PC-3 (cell line): Measurements from ENCODE around the gene P2RX4. TPM values are rescaled to one million over a fixed set of nuclear protein-coding genes. Genes with fewer than 3 reads are reported as not detected.
"Not testable (repeated sequence)": the region's sequence is repeated elsewhere in the genome, so short reads cannot be mapped to it uniquely, and the experiment has no call there.

Source experiments
- ATAC-seq: fragments of 200-7000 bp; cut with Tn5 transposase; 2 replicates; pipeline ENCODE4 v1.9.1; 2020; ENCODE audit warnings: mild to moderate bottlenecking, moderate library complexity
- BruUV-seq: library from RNA; stranded (reverse); fragments of 400-500 nt; replicated peaks from 2 replicates; lab custom pipeline; 2021; lab: Mats Ljungman, UMichigan
- CTCF ChIA-PET: fragments of 300-600 bp; sonication (Branson Sonifier 250); formaldehyde crosslinking; loops from one replicate; lab custom pipeline; 2022; ENCODE audit warnings: antibody characterized with exemption; lab: Charles Lee
- POLR2A ChIA-PET: fragments of 300-600 bp; sonication (Branson Sonifier 250); formaldehyde crosslinking; loops from one replicate; lab custom pipeline; 2022; ENCODE audit warnings: antibody characterized with exemption; ENCODE audit not compliant: unreplicated experiment; lab: Charles Lee
- DNase-seq: peaks from one replicate; pipeline ENCODE4 v3.0.0-alpha.2; 2015
- H2AFZ ChIP-seq: fragments of 300-600 bp; sonication (generic); 2 replicates; pipeline ENCODE4 v1.6.0; 2016; ENCODE audit warnings: antibody characterized with exemption, low read length
- H3F3A ChIP-seq: fragments of 300-600 bp; sonication (generic); one replicate; pipeline ENCODE4 v1.6.0; 2017; ENCODE audit warnings: antibody characterized with exemption, low read length, control low read depth, mild to moderate bottlenecking; ENCODE audit not compliant: unreplicated experiment
- H3K27ac ChIP-seq: fragments of 300-600 bp; sonication (generic); 2 replicates; pipeline ENCODE4 v1.5.1; 2016; ENCODE audit warnings: mild to moderate bottlenecking, low read length
- H3K27me3 ChIP-seq: fragments of 300-600 bp; sonication (generic); 2 replicates; pipeline ENCODE4 v1.6.1; 2016; ENCODE audit warnings: low read length, mixed read lengths
- H3K36me3 ChIP-seq: fragments of 300-600 bp; sonication (generic); 2 replicates; pipeline ENCODE4 v1.6.1; 2016; ENCODE audit warnings: low read depth, mixed run types, low read length, mixed read lengths
- H3K4me1 ChIP-seq: fragments of 300-600 bp; sonication (generic); 2 replicates; pipeline ENCODE4 v1.5.1; 2016; ENCODE audit warnings: low read length; ENCODE audit not compliant: insufficient read depth
- H3K4me2 ChIP-seq: fragments of 300-600 bp; sonication (generic); 2 replicates; pipeline ENCODE4 v1.6.0; 2016; ENCODE audit warnings: low read length
- H3K4me3 ChIP-seq: fragments of 300-600 bp; sonication (generic); 2 replicates; pipeline ENCODE4 v1.5.1; 2016; ENCODE audit warnings: mild to moderate bottlenecking, low read length, mixed read lengths
- H3K79me2 ChIP-seq: fragments of 300-600 bp; sonication (generic); 2 replicates; pipeline ENCODE4 v1.6.1; 2017; ENCODE audit warnings: low read length, mixed read lengths
- H3K9ac ChIP-seq: fragments of 300-600 bp; sonication (generic); 2 replicates; pipeline ENCODE4 v1.6.0; 2016; ENCODE audit warnings: mild to moderate bottlenecking, low read length
- H3K9me2 ChIP-seq: fragments of 300-600 bp; sonication (generic); replicated peaks from 2 replicates; pipeline ENCODE4 v1.6.1; 2016; ENCODE audit warnings: mixed run types, low read length, mixed read lengths
- H3K9me3 ChIP-seq: fragments of 300-600 bp; sonication (generic); 2 replicates; pipeline ENCODE4 v1.6.1; 2016; ENCODE audit warnings: low read length, mixed read lengths
- H4K20me1 ChIP-seq: fragments of 300-600 bp; sonication (generic); 2 replicates; pipeline ENCODE4 v1.6.1; 2016; ENCODE audit warnings: low read length, mixed read lengths
- EZH2 ChIP-seq: fragments of 300-600 bp; sonication (generic); IDR thresholded peaks from one replicate; pipeline ENCODE4 v1.6.1; 2017; ENCODE audit warnings: antibody characterized with exemption, mild to moderate bottlenecking, low read length; ENCODE audit not compliant: unreplicated experiment
- EZH2phosphoT487 ChIP-seq: fragments of 300-600 bp; sonication (generic); IDR thresholded peaks from 2 replicates; pipeline ENCODE4 v1.6.1; 2018; ENCODE audit warnings: mild to moderate bottlenecking, antibody characterized with exemption, low read length, borderline replicate concordance
- intact Hi-C: fragments of 100-400 bp; cut with micrococcal nuclease; formaldehyde crosslinking; loops from 2 replicates; pipeline ENCODE4 v1.9.0; 2023
- total RNA-seq: library from RNA; depleted of rRNA; stranded (reverse); fragments of >200 nt; gene quantifications from 2 replicates; pipeline ENCODE4 v1.2.3, GENCODE V29; 2014
- TF ChIP-seq, protein P1 (sequence below): fragments of 300-600 bp; sonication (generic); conservative IDR thresholded peaks from 2 replicates; pipeline ENCODE4 v1.5.1; 2017; ENCODE audit warnings: antibody characterized with exemption, low read depth, mild to moderate bottlenecking, low read length

Gene P2RX4
- total RNA-seq, 1 experiment from 2014 or later, result 21.6 TPM

DNA sequence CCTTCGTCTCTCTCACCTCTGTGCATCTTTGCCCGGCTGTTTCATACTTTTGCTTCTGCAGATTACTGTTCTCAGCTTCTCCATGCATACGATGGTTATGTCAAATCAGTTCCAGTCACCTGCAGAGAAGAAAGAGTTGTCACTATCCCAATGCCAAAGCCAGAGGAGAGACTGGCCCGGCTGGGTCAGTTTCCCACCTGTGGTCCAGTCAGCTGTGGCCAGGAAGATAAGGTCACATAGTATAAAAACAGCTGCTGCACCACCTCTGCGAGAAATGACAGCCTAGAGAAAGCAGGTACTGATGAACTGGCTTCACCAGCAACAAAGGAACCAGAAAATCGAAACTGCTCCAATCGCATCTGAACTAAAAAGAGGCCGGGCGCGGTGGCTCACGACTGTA, 6.4 kb upstream of the P2RX4 start:
- no peaks in the 10 kb centered on the region for H3K4me1 ChIP-seq
- H3K4me3 ChIP-seq, result no peak overlapping the region
- no peak overlapping the region for H2AFZ ChIP-seq
- H3K4me2 ChIP-seq, result no peak overlapping the region
- H3K9ac ChIP-seq, result no peak overlapping the region
- no peaks in the 10 kb centered on the region for H3K27me3 ChIP-seq
- TF ChIP-seq EZH2 (no peak), EZH2phosphoT487 (no peak)
- TF ChIP-seq, protein P1, sequence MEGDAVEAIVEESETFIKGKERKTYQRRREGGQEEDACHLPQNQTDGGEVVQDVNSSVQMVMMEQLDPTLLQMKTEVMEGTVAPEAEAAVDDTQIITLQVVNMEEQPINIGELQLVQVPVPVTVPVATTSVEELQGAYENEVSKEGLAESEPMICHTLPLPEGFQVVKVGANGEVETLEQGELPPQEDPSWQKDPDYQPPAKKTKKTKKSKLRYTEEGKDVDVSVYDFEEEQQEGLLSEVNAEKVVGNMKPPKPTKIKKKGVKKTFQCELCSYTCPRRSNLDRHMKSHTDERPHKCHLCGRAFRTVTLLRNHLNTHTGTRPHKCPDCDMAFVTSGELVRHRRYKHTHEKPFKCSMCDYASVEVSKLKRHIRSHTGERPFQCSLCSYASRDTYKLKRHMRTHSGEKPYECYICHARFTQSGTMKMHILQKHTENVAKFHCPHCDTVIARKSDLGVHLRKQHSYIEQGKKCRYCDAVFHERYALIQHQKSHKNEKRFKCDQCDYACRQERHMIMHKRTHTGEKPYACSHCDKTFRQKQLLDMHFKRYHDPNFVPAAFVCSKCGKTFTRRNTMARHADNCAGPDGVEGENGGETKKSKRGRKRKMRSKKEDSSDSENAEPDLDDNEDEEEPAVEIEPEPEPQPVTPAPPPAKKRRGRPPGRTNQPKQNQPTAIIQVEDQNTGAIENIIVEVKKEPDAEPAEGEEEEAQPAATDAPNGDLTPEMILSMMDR, result no peak
- no peaks in the 10 kb centered on the region for H3K36me3 ChIP-seq
- POLR2A ChIA-PET, result no interaction called here
- BruUV-seq, result no TSS peak
- H3F3A ChIP-seq, result no peaks in the 10 kb centered on the region
- H3K9me3 ChIP-seq, result no peaks in the 10 kb centered on the region
- H3K9me2 ChIP-seq, result no peaks in the 10 kb centered on the region
- H3K79me2 ChIP-seq, result no peaks in the 10 kb centered on the region
- no peak; the same call in 1 of the 2 replicates for ATAC-seq
- CTCF ChIA-PET, result interaction anchor here (0.6 kb wide), 1 partner anchor 850 kb away, joined by 5 read pairs; no protein-coding TSS in a partner anchor
- no peak for DNase-seq
- intact Hi-C loops, result no loop called here
- H3K27ac ChIP-seq, result no peak overlapping the region
- no peaks in the 10 kb centered on the region for H4K20me1 ChIP-seq

DNA sequence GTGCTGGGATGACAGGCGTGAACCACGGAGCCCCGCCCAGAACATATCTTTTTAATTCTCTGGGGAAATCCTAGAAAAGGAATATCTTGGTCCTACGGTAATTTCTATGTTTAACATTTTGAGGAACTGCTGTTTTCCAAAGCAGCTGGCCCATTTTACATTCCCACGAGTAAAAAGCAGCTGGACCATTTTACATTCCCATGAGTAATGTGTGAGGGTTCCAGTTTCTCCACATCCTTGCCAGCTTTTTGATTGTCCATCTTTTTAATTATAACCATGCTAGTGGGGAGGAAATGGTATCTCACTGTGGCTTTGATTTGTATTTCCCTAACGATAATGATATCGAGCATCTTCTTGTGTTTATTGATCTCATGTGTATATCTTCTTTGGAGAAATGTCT, 4.4 kb upstream of the P2RX4 start:
- no TSS peak for BruUV-seq
- POLR2A ChIA-PET, result no interaction called here

DNA sequence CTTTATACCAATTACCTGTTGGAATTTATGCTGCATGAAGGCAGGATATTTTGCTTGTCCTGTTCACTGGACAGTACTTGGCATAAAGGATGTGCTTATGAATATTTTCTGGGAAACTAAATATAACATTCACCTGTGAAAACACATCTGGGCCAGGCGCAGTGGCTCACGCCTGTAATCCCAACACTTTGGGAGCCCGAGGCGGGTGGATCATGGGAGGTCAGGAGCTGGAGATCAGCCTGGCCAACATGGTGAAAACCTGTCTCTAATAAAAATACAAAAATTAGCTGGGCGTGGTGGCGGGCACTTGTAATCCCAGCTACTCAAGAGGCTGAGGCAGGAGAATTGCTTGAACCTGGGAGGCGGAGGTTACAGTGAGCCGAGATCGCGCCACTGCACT, 1.4 kb upstream of the P2RX4 start:
- H3K9ac ChIP-seq, H3K4me2 ChIP-seq, H3K27me3 ChIP-seq, H3K27ac ChIP-seq, H3K9me3 ChIP-seq, H3K4me1 ChIP-seq, H3F3A ChIP-seq, H4K20me1 ChIP-seq, ATAC-seq, BruUV-seq, H3K36me3 ChIP-seq, H2AFZ ChIP-seq, H3K9me2 ChIP-seq, H3K4me3 ChIP-seq, POLR2A ChIA-PET, DNase-seq, intact Hi-C loops: not testable (repeated sequence)
- peaks cover 11% of the 10 kb centered on the region for H3K79me2 ChIP-seq
- CTCF ChIA-PET, result interaction anchor here (0.7 kb wide), 1 partner anchor 27 kb away, joined by 3 read pairs; no protein-coding TSS in a partner anchor

More for the DNA sequence above, 4.4 kb upstream of the P2RX4 start:
- H2AFZ ChIP-seq, result no peak overlapping the region
- DNase-seq, result no peak
- TF ChIP-seq EZH2 (no peak), EZH2phosphoT487 (no peak)
- TF ChIP-seq, protein P1, result no peak
- ATAC-seq, result no peak
- H3K36me3 ChIP-seq, result no peaks in the 10 kb centered on the region
- no peak overlapping the region for H3K9ac ChIP-seq
- H4K20me1 ChIP-seq, result no peaks in the 10 kb centered on the region
- H3K79me2 ChIP-seq, result peaks cover 1% of the 10 kb centered on the region
- CTCF ChIA-PET, result no interaction called here
- H3K9me3 ChIP-seq, result no peaks in the 10 kb centered on the region
- no peaks in the 10 kb centered on the region for H3K27me3 ChIP-seq
- intact Hi-C loops, result no loop called here
- no peak overlapping the region for H3K4me2 ChIP-seq
- no peak overlapping the region for H3K4me3 ChIP-seq
- H3F3A ChIP-seq, result no peaks in the 10 kb centered on the region
- no peaks in the 10 kb centered on the region for H3K9me2 ChIP-seq
- H3K27ac ChIP-seq, result no peak overlapping the region
- H3K4me1 ChIP-seq, result no peaks in the 10 kb centered on the region
